GM12864 (cell line): ENCODE results near the gene BRPF1.

Experiments used
- DNase-seq: peaks from one replicate; pipeline ENCODE4 v3.0.0-alpha.2; 2011; ENCODE audit warnings: low read depth
- H3K4me3 ChIP-seq: 2 replicates; pipeline ENCODE4 v1.5.1; 2011; ENCODE audit warnings: mild to moderate bottlenecking, low read depth, low read length, control low read depth
- TF ChIP-seq, protein P1 (sequence below): IDR thresholded peaks from 2 replicates; pipeline ENCODE4 v1.5.1; 2011; ENCODE audit warnings: low read depth, mild to moderate bottlenecking, moderate library complexity, low read length, control low read depth, inconsistent platforms; ENCODE audit errors: missing control alignments

BRPF1 gene

GRCh38 chr3:9695345-9695744 is 36.2 kb upstream of the BRPF1 start:
- H3K4me3 ChIP-seq: no peak overlapping the region
- TF ChIP-seq, protein P1, sequence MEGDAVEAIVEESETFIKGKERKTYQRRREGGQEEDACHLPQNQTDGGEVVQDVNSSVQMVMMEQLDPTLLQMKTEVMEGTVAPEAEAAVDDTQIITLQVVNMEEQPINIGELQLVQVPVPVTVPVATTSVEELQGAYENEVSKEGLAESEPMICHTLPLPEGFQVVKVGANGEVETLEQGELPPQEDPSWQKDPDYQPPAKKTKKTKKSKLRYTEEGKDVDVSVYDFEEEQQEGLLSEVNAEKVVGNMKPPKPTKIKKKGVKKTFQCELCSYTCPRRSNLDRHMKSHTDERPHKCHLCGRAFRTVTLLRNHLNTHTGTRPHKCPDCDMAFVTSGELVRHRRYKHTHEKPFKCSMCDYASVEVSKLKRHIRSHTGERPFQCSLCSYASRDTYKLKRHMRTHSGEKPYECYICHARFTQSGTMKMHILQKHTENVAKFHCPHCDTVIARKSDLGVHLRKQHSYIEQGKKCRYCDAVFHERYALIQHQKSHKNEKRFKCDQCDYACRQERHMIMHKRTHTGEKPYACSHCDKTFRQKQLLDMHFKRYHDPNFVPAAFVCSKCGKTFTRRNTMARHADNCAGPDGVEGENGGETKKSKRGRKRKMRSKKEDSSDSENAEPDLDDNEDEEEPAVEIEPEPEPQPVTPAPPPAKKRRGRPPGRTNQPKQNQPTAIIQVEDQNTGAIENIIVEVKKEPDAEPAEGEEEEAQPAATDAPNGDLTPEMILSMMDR: no peak
- DNase-seq: no peak

DNA sequence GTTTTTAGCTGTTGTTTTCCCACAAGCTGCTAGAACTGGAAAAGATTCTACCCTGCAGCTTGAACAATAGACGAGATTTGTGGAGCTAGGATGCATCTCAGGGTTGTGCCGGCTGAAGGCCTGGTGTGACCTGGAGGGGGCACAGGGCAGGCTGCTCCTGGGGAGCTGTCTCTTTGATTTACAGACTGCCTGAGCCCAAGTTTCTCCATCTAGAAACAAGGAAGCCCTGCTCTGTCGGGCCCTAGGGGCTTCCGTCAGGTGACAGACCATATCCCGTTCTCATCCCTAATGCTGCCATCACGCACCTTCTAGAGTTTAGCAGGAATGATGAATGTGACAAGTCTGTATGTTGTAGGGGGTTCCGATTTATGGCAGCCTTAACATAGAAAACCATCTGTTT is 35.8 kb upstream of the BRPF1 start:
- DNase-seq: no peak
- no peak overlapping the region for H3K4me3 ChIP-seq
- TF ChIP-seq, protein P1: no peak

DNA sequence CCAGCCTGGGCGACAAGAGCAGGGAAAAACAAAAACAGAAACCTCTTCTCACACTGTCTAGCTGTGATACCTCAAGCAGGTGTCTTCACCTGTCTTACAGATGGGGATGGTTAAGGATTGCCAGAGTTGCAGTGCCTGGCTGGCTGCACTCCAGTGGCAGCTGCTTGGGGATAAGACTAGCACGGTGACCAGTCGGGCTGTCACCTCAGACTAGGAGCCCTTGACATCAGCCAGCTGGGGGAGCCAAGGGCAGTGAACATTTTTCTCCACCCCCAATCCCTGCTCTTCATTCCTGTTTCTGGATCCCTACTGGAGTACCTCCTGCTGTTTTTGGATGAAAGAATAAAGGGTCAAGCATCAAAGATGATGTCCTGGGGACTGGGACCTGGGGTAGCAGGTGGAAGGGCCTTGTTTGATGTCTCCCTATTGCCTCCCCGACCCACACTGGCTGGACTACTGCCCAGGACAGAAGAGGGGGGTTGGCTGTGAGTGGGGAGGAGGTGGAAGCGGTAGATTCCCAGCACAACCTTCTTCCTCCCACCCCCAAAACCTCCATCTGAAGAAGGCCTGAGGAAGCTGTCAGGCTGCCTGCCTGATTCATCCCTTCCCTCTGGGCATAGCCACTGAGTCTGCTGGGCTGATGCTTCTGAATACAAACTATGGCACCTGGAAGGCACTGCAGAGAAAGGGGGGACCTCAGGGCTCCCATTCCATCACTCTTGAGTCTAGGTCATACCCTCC is 34.9 kb upstream of the BRPF1 start:
- DNase-seq: no peak
- TF ChIP-seq, protein P1: no peak
- no peak overlapping the region for H3K4me3 ChIP-seq

GRCh38 chr3:9697892-9698291 is 33.6 kb upstream of the BRPF1 start:
- TF ChIP-seq, protein P1: no peak
- no peak overlapping the region for H3K4me3 ChIP-seq
- DNase-seq: no peak

GRCh38 chr3:9698293-9698692 is 33.2 kb upstream of the BRPF1 start:
- no peak overlapping the region for H3K4me3 ChIP-seq
- TF ChIP-seq, protein P1: no peak
- DNase-seq: no peak

- no peak for DNase-seq
- TF ChIP-seq, protein P1: no peak
- H3K4me3 ChIP-seq: no peak overlapping the region
These were observed 31.0 kb upstream of the BRPF1 start for GRCh38 chr3:9700536-9700935.

GRCh38 chr3:9701006-9701405 is 30.5 kb upstream of the BRPF1 start:
- H3K4me3 ChIP-seq: no peak overlapping the region
- no peak for DNase-seq
- TF ChIP-seq, protein P1: no peak
